ENCODE measurements around the gene MAD1L1.

Gene MAD1L1

GRCh38 chr7:2219136-2219535 lies 13.6 kb downstream of the MAD1L1 start:
- no peak for DNase-seq (ENCODE audit: low read depth in 2 of 3, low spot score in 1 of 3)

- DNase-seq (ENCODE audit: low read depth in 2 of 3, low spot score in 1 of 3) = no peak
These were observed 14.3 kb downstream of the MAD1L1 start for GRCh38 chr7:2218444-2218785.

- no peak for DNase-seq (ENCODE audit: low read depth in 2 of 3, low spot score in 1 of 3)
These were observed 14.9 kb downstream of the MAD1L1 start for GRCh38 chr7:2217716-2218443.

GRCh38 chr7:2217206-2217605 lies 15.5 kb downstream of the MAD1L1 start:
- no peak for DNase-seq (ENCODE audit: low read depth in 2 of 3, low spot score in 1 of 3)

- no peak for DNase-seq (ENCODE audit: low read depth in 2 of 3, low spot score in 1 of 3)
These were observed 16.9 kb downstream of the MAD1L1 start for GRCh38 chr7:2215851-2216250.

GRCh38 chr7:2214636-2215035 lies 18.1 kb downstream of the MAD1L1 start:
- no peak for DNase-seq (ENCODE audit: low read depth in 2 of 3, low spot score in 1 of 3)

- DNase-seq (ENCODE audit: low read depth in 2 of 3, low spot score in 1 of 3) = no peak
These were observed 19.1 kb downstream of the MAD1L1 start for GRCh38 chr7:2213551-2214215.

- no peak for DNase-seq (ENCODE audit: low read depth in 2 of 3, low spot score in 1 of 3)
These were observed 19.8 kb downstream of the MAD1L1 start for GRCh38 chr7:2212906-2213305.

- DNase-seq (ENCODE audit: low read depth in 2 of 3, low spot score in 1 of 3) = no peak
These were observed 20.8 kb downstream of the MAD1L1 start for GRCh38 chr7:2211926-2212325.

- no peak for DNase-seq (ENCODE audit: low read depth in 2 of 3, low spot score in 1 of 3)
These were observed 21.4 kb downstream of the MAD1L1 start for GRCh38 chr7:2211259-2211880.

- no peak for DNase-seq (ENCODE audit: low read depth in 2 of 3, low spot score in 1 of 3)
These were observed 22.0 kb downstream of the MAD1L1 start for GRCh38 chr7:2210551-2211258.

GRCh38 chr7:2209961-2210323 lies 22.8 kb downstream of the MAD1L1 start:
- DNase-seq (ENCODE audit: low read depth in 2 of 3, low spot score in 1 of 3) = no peak

GRCh38 chr7:2209146-2209960 lies 23.4 kb downstream of the MAD1L1 start:
- peak in 1 of 3 donors; percentile 15 for DNase-seq (ENCODE audit: low read depth in 2 of 3, low spot score in 1 of 3)

GRCh38 chr7:2208712-2209111 lies 24.0 kb downstream of the MAD1L1 start:
- DNase-seq (ENCODE audit: low read depth in 2 of 3, low spot score in 1 of 3) = no peak

GRCh38 chr7:2205036-2205780 lies 27.5 kb downstream of the MAD1L1 start:
- no peak for DNase-seq (ENCODE audit: low read depth in 2 of 3, low spot score in 1 of 3)

- no peak for DNase-seq (ENCODE audit: low read depth in 2 of 3, low spot score in 1 of 3)
These were observed 28.3 kb downstream of the MAD1L1 start for GRCh38 chr7:2204446-2204845.

GRCh38 chr7:2203766-2204300 lies 28.9 kb downstream of the MAD1L1 start:
- no peak for DNase-seq (ENCODE audit: low read depth in 2 of 3, low spot score in 1 of 3)

- no peak for DNase-seq (ENCODE audit: low read depth in 2 of 3, low spot score in 1 of 3)
These were observed 29.6 kb downstream of the MAD1L1 start for GRCh38 chr7:2202901-2203765.

- DNase-seq (ENCODE audit: low read depth in 2 of 3, low spot score in 1 of 3) = no peak
These were observed 30.4 kb downstream of the MAD1L1 start for GRCh38 chr7:2202361-2202761.

Measured in stimulated activated CD4-positive, alpha-beta T cell treated with anti-CD3 and anti-CD28 coated beads, Interleukin-12 subunit alpha, Interleukin-12 subunit beta, amount 100 ng/mL, for 48 hours (primary cell).